HUES64 (cell line): Measurements from ENCODE around the gene TYROBP.
"Not testable (repeated sequence)": the region's sequence is repeated elsewhere in the genome, so short reads cannot be mapped to it uniquely, and the experiment has no call there.

Experiments used
- H3K27ac ChIP-seq: 2 replicates; pipeline ENCODE4 v1.7.0; 2013; ENCODE audit warnings: low read depth, low read length, inconsistent platforms
- H3K27me3 ChIP-seq: 2 replicates; pipeline ENCODE4 v1.6.1; 2013; ENCODE audit warnings: mild to moderate bottlenecking, low read length; ENCODE audit not compliant: insufficient read depth
- H3K36me3 ChIP-seq: 2 replicates; pipeline ENCODE4 v1.6.1; 2013; ENCODE audit warnings: mild to moderate bottlenecking, low read length; ENCODE audit not compliant: insufficient read depth
- H3K4me1 ChIP-seq: 2 replicates; pipeline ENCODE4 v1.6.1; 2013; ENCODE audit warnings: mild to moderate bottlenecking, low read length, moderate library complexity; ENCODE audit not compliant: insufficient read depth
- H3K4me3 ChIP-seq: 2 replicates; pipeline ENCODE4 v1.5.1; 2013; ENCODE audit warnings: mild to moderate bottlenecking, low read length, moderate library complexity
- H3K9ac ChIP-seq: 2 replicates; pipeline ENCODE4 v1.6.1; 2013; ENCODE audit warnings: mild to moderate bottlenecking, low read depth, low read length
- H3K9me3 ChIP-seq: 2 replicates; pipeline ENCODE4 v1.6.1; 2013; ENCODE audit warnings: low read depth, low read length; ENCODE audit not compliant: insufficient read depth
- WGBS: fragments of 150-250, 120-280 bp; methylation state at CpG from one replicate; pipeline ENCODE4 v1.1.7; 2013; ENCODE audit warnings: missing lambda C conversion rate; 5-methylcytosine and 5-hydroxymethylcytosine counted together

TYROBP gene

GRCh38 chr19:35931161-35931873 is 23.2 kb upstream of the TYROBP start:
- H3K27ac ChIP-seq = peak overlapping the region; percentile 11; the same call in 1 of the 2 replicates
- H3K27me3 ChIP-seq = no peaks in the 10 kb centered on the region
- H3K9me3 ChIP-seq = no peaks in the 10 kb centered on the region
- WGBS = 2% methylated on average over 47 of the region's 47 CpGs
- peaks cover 9% of the 10 kb centered on the region for H3K4me1 ChIP-seq
- H3K4me3 ChIP-seq = peak overlapping the region; percentile 45
- peak overlapping the region; percentile 44; the same call in 1 of the 2 replicates for H3K9ac ChIP-seq
- no peaks in the 10 kb centered on the region for H3K36me3 ChIP-seq

DNA sequence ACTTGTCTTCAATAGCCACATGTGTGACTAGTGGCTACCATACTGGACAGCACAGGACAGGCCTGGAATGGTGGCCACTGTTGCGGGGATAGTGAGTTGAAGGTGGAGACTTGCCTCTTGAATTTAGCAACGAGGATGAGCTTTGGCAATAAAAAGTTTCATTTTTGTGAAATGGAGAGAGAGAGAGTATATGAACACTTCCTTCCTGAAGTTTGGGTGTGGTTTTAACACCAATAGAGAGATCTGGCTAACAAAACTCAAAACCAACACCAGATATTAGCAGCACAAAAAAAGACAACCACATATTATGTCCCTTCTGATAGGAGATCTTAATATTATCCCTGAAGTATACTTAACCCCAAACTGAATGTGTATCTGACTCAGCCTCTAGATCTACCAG is 21.8 kb upstream of the TYROBP start:
- H3K4me1 ChIP-seq = peaks cover 9% of the 10 kb centered on the region
- WGBS = 94% methylated on average over 2 of the region's 2 CpGs
- peaks cover 5% of the 10 kb centered on the region; the same call in 1 of the 2 replicates for H3K9me3 ChIP-seq
- H3K36me3 ChIP-seq = no peaks in the 10 kb centered on the region
- H3K9ac ChIP-seq = no peak overlapping the region
- no peaks in the 10 kb centered on the region for H3K27me3 ChIP-seq
- H3K4me3 ChIP-seq = no peak overlapping the region
- H3K27ac ChIP-seq = no peak overlapping the region

GRCh38 chr19:35928507-35928906 is 20.4 kb upstream of the TYROBP start:
- no peak overlapping the region for H3K27ac ChIP-seq

DNA sequence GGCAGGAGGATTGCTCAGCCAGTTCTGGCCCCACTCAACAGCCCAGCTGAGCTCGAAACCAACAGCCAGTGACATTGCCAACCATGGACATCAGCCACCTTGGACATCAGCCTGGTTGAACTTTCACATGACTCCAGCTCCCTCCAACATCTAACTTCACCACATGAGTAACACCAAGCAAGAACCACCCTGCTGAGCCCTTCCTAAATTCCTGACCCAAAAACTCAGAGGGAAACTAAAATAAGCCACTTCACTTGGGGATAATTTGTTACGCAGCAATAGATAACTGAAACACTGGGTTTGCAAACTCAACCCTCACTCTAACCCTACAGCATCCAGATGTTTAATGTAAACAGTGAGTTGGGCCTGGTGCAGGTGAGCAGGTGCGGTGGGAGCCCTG is 17.4 kb upstream of the TYROBP start:
- Histone ChIP-seq H3K9me3 (peaks cover 5% of the 10 kb centered on the region; the same call in 1 of the 2 replicates), H3K36me3 (no peaks in the 10 kb centered on the region), H3K9ac (no peak overlapping the region), H3K4me1 (no peaks in the 10 kb centered on the region), H3K4me3 (no peak overlapping the region), H3K27ac (no peak overlapping the region), H3K27me3 (no peaks in the 10 kb centered on the region)
- 93% methylated on average over 3 of the region's 3 CpGs for WGBS

More at GRCh38 chr19:35928507-35928906, 20.4 kb upstream of the TYROBP start:
- Histone ChIP-seq H3K36me3 (no peaks in the 10 kb centered on the region), H3K4me3 (no peak overlapping the region), H3K9ac (no peak overlapping the region), H3K4me1 (peaks cover 9% of the 10 kb centered on the region), H3K27me3 (no peaks in the 10 kb centered on the region), H3K9me3 (peaks cover 5% of the 10 kb centered on the region; the same call in 1 of the 2 replicates)
- WGBS = 87% methylated on average over 5 of the region's 5 CpGs

DNA sequence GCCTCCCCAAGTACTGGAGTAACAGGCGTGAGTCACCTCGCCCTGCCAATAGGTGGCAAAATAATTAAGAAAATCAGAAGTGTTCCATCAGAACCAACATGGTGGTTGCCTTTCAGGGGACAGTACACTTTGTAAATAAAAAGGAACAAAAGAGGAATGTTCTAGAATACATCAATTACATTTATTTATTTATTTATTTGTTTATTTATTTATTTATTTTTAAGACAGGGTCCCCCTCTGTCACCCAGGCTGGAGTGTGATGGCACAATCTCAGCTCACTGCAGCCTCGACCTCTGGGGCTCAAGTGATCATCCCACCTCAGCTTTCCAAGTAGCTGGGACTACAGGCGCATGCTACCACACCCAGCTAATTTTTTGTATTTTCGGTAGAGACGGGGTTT is 12.9 kb upstream of the TYROBP start:
- WGBS = 91% methylated on average over 6 of the region's 6 CpGs

DNA sequence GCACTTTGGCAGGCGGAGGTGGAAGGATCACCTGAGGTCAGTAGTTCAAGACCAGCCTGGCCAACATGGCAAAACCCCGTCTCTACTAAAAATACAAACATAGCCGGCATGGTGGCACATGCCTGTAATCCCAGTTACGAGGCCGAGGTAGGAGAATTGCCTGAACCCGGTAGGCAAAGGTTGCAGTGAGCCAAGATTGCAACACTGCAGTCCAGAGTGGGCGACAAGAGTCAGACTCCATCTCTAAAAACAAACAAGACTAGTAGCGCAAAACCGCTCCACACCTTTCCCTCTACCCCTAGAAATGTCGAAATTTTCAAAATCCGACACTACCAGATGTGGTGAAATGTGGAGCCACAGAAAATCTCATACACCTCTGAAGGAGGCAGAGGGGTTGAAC is 11.2 kb upstream of the TYROBP start:
- Histone ChIP-seq H3K4me1 (no peaks in the 10 kb centered on the region), H3K27ac (no peak overlapping the region), H3K4me3 (no peak overlapping the region), H3K9ac (no peak overlapping the region), H3K36me3 (no peaks in the 10 kb centered on the region), H3K9me3 (no peaks in the 10 kb centered on the region), H3K27me3 (no peaks in the 10 kb centered on the region)
- 94% methylated on average over 11 of the region's 11 CpGs for WGBS

More for the DNA sequence above, 12.9 kb upstream of the TYROBP start:
- no peak overlapping the region for H3K27ac ChIP-seq
- peaks cover 5% of the 10 kb centered on the region; the same call in 1 of the 2 replicates for H3K9me3 ChIP-seq
- no peaks in the 10 kb centered on the region for H3K36me3 ChIP-seq
- no peak overlapping the region for H3K4me3 ChIP-seq
- no peaks in the 10 kb centered on the region for H3K4me1 ChIP-seq
- no peak overlapping the region for H3K9ac ChIP-seq
- H3K27me3 ChIP-seq = no peaks in the 10 kb centered on the region

DNA sequence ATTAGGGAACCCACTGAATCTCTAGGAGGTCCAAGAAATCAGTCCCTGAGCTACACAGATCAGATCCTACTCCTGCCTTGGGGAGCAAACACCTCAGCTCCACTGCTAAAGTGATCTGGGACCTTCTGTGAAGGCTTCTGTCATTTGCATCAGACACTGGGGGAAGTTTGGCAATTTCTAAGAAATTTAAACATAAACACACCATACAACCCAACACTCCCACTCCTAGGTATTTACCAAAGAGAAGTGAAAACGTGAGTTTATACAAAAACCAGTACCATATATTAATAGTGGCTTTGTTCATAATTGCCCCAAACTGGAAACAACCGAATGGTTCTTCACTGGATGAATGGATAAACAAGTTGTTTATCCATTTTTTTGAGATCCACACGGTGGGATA is 7.3 kb upstream of the TYROBP start:
- Histone ChIP-seq H3K9me3 (no peaks in the 10 kb centered on the region), H3K27me3 (no peaks in the 10 kb centered on the region), H3K27ac (no peak overlapping the region), H3K9ac (no peak overlapping the region), H3K36me3 (no peaks in the 10 kb centered on the region), H3K4me1 (no peaks in the 10 kb centered on the region), H3K4me3 (no peak overlapping the region)
- 100% methylated on average over 1 of the region's 3 CpGs for WGBS

- Histone ChIP-seq H3K27ac (no peak overlapping the region), H3K27me3 (no peaks in the 10 kb centered on the region), H3K4me1 (no peaks in the 10 kb centered on the region), H3K9ac (no peak overlapping the region), H3K36me3 (no peaks in the 10 kb centered on the region), H3K9me3 (no peaks in the 10 kb centered on the region), H3K4me3 (no peak overlapping the region)
- WGBS = 87% methylated on average over 7 of the region's 7 CpGs
Observed at GRCh38 chr19:35913589-35913988, 5.5 kb upstream of the TYROBP start.

DNA sequence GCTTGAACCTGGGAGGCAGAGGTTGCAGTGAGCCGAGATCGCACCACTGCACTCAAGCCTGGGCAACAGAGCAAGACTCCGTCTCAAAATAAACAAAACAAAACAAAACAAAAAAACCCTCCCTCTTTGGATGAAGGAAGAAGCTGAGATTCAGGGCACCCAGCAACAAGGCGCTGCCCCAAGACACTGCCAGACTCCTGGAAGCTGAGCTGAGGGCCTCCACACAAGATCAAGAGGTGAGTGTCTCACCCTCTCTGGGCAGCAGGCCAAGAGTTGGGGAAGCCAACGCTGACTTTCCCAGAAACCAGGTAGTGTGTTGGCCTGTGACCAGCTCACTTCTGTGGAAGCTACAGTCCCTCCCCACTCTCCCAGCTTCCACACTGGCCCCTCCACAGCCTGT is 3.7 kb upstream of the TYROBP start:
- no peak overlapping the region for H3K9ac ChIP-seq
- WGBS = 87% methylated on average over 5 of the region's 5 CpGs
- H3K27me3 ChIP-seq = no peaks in the 10 kb centered on the region
- H3K4me1 ChIP-seq = peaks cover 5% of the 10 kb centered on the region; the same call in 1 of the 2 replicates
- no peak overlapping the region for H3K4me3 ChIP-seq
- no peak overlapping the region for H3K27ac ChIP-seq
- H3K9me3 ChIP-seq = no peaks in the 10 kb centered on the region
- H3K36me3 ChIP-seq = no peaks in the 10 kb centered on the region

DNA sequence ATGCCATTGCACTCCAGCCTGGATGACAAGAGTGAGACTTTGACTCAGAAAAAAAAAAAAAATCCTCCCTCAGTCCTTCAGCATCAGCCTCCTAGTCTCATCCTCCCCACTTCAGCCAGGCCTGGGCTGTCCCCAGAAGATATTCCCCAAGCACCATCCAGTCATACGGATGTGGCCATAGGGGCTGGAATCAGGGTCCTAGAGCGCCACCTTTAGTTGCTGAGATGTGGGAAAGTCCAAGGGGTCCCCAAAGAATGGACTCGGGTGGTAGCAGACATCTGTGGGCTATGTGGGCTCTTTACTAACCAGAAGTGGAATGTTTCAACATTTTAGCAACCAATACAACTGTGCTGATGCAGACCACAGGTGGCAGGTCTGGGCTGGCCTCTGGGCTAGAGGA is 3.1 kb upstream of the TYROBP start:
- H3K4me3 ChIP-seq = no peak overlapping the region
- no peaks in the 10 kb centered on the region for H3K9me3 ChIP-seq
- H3K4me1 ChIP-seq = peaks cover 5% of the 10 kb centered on the region; the same call in 1 of the 2 replicates
- H3K36me3 ChIP-seq = no peaks in the 10 kb centered on the region
- 69% methylated on average over 3 of the region's 3 CpGs for WGBS
- no peak overlapping the region for H3K9ac ChIP-seq
- no peaks in the 10 kb centered on the region for H3K27me3 ChIP-seq
- H3K27ac ChIP-seq = no peak overlapping the region

DNA sequence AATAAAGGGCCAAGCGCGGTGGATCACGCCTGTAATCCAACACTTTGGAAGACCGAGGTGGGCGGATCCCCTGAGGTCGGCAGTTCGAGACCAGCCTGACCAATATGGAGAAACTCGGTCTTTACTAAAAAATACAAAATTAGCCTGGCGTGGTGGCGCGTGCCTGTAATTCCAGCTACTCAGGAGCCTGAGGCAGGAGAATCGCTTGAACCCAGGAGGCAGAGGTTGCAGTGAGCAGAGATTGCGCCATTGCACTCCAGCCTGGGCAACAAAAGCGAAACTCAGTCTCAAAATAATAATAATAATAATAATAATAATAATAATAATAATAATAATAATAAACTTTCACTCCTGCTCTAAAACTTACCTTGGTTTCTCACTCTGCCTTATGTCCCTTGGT is 2.3 kb upstream of the TYROBP start:
- 95% methylated on average over 12 of the region's 14 CpGs for WGBS
- H3K27ac ChIP-seq, H3K27me3 ChIP-seq, H3K4me3 ChIP-seq, H3K9me3 ChIP-seq, H3K4me1 ChIP-seq, H3K9ac ChIP-seq, H3K36me3 ChIP-seq: not testable (repeated sequence)

DNA sequence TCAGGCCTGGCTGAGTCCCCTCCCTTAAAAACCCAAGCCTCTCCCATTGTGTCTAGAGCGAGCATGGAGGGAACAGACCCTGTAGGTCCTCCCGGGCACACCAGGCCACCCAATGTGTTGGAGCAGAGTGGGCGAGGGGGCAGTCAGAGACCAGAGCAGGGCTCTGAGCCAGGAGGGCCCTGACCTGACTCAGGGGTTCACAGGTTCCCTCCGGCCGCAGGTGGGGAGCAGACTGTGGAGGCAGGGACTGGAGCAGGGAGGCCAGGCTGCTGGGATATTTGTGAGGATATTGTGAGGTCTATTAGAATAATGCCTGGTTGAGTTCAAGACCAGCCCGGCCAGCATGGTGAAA is 1.6 kb upstream of the TYROBP start:
- Histone ChIP-seq H3K27me3 (no peaks in the 10 kb centered on the region), H3K4me3 (no peak overlapping the region), H3K9ac (no peak overlapping the region), H3K36me3 (no peaks in the 10 kb centered on the region), H3K27ac (no peak overlapping the region), H3K9me3 (no peaks in the 10 kb centered on the region), H3K4me1 (peaks cover 5% of the 10 kb centered on the region; the same call in 1 of the 2 replicates)
- WGBS = 83% methylated on average over 6 of the region's 6 CpGs
